Measurements from ENCODE around the gene FBXL13.
"Not testable (repeated sequence)": the region's sequence is repeated elsewhere in the genome, so short reads cannot be mapped to it uniquely, and the experiment has no call there.

The FBXL13 gene

GRCh38 chr7:102849538-102849937 lies 225.1 kb downstream of the FBXL13 start:
- DNase-seq (ENCODE audit: low spot score) = no peak

GRCh38 chr7:102849079-102849478 lies 225.5 kb downstream of the FBXL13 start:
- no peak for DNase-seq (ENCODE audit: low spot score)

GRCh38 chr7:102845346-102845745 lies 229.2 kb downstream of the FBXL13 start:
- DNase-seq (ENCODE audit: low spot score) = no peak

GRCh38 chr7:102843850-102844249 lies 230.7 kb downstream of the FBXL13 start:
- DNase-seq (ENCODE audit: low spot score) = peak; percentile 17

GRCh38 chr7:102842284-102842683 lies 232.3 kb downstream of the FBXL13 start:
- no peak for DNase-seq (ENCODE audit: low spot score)

- no peak for DNase-seq (ENCODE audit: low spot score)
These were observed 233.3 kb downstream of the FBXL13 start for GRCh38 chr7:102841290-102841689.

GRCh38 chr7:102840404-102840803 lies 234.2 kb downstream of the FBXL13 start:
- DNase-seq (ENCODE audit: low spot score) = no peak

- not testable (repeated sequence) for DNase-seq (ENCODE audit: low spot score)
These were observed 236.0 kb downstream of the FBXL13 start for GRCh38 chr7:102838572-102839101.

GRCh38 chr7:102837802-102838201 lies 236.8 kb downstream of the FBXL13 start:
- DNase-seq (ENCODE audit: low spot score) = no peak

GRCh38 chr7:102836977-102837376 lies 237.6 kb downstream of the FBXL13 start:
- DNase-seq (ENCODE audit: low spot score) = no peak

GRCh38 chr7:102836191-102836919 lies 238.2 kb downstream of the FBXL13 start:
- DNase-seq (ENCODE audit: low spot score) = no peak

- DNase-seq (ENCODE audit: low spot score) = peak; percentile 90
These were observed 239.6 kb downstream of the FBXL13 start for GRCh38 chr7:102834999-102835398.

GRCh38 chr7:102834466-102834865 lies 240.1 kb downstream of the FBXL13 start:
- DNase-seq (ENCODE audit: low spot score) = no peak

GRCh38 chr7:102833343-102833742 lies 241.3 kb downstream of the FBXL13 start:
- no peak for DNase-seq (ENCODE audit: low spot score)

GRCh38 chr7:102832674-102833073 lies 241.9 kb downstream of the FBXL13 start:
- no peak for DNase-seq (ENCODE audit: low spot score)

- no peak for DNase-seq (ENCODE audit: low spot score)
These were observed 244.4 kb downstream of the FBXL13 start for GRCh38 chr7:102830197-102830596.

GRCh38 chr7:102829075-102829474 lies 245.5 kb downstream of the FBXL13 start:
- DNase-seq (ENCODE audit: low spot score) = no peak

GRCh38 chr7:102828286-102828685 lies 246.3 kb downstream of the FBXL13 start:
- no peak for DNase-seq (ENCODE audit: low spot score)

GRCh38 chr7:102823390-102824119 lies 251.0 kb downstream of the FBXL13 start:
- no peak for DNase-seq (ENCODE audit: low spot score)

- no peak for DNase-seq (ENCODE audit: low spot score)
These were observed 252.4 kb downstream of the FBXL13 start for GRCh38 chr7:102821994-102822747.

GRCh38 chr7:102819151-102819550 lies 255.4 kb downstream of the FBXL13 start:
- no peak for DNase-seq (ENCODE audit: low spot score)

Measured in activated CD4-positive, alpha-beta T cell treated with anti-CD3 and anti-CD28 coated beads, Interleukin-2, Interleukin-4, amounts not matched to agents 100 ng/mL and 50 ng/mL, durations not matched to agents 16 hours and 8 hours (primary cell).